Mucosa of stomach (tissue), 1 donor: ENCODE results near the gene PLEKHG3.
A peak's percentile ranks its signal among the peaks of the same experiment; 100 is the strongest.

Experiments
- H3K27me3 ChIP-seq: one replicate; pipeline ENCODE4 v1.7.0; 2013; ENCODE audit warnings: mild to moderate bottlenecking, low read length; ENCODE audit not compliant: control insufficient read depth, insufficient read depth
- H3K36me3 ChIP-seq: one replicate; pipeline ENCODE4 v1.7.0; 2013; ENCODE audit warnings: low read length; ENCODE audit not compliant: control insufficient read depth, insufficient read depth
- H3K4me1 ChIP-seq: one replicate; pipeline ENCODE4 v1.7.0; 2013; ENCODE audit warnings: mild to moderate bottlenecking, low read length; ENCODE audit not compliant: control insufficient read depth, insufficient read depth
- H3K4me3 ChIP-seq: one replicate; pipeline ENCODE4 v1.7.0; 2013; ENCODE audit warnings: low read length
- H3K9ac ChIP-seq: one replicate; pipeline ENCODE4 v1.7.0; 2013; ENCODE audit warnings: mild to moderate bottlenecking, low read length, moderate library complexity
- H3K9me3 ChIP-seq: one replicate; pipeline ENCODE4 v1.7.0; 2013; ENCODE audit warnings: mild to moderate bottlenecking, low read length, moderate library complexity; ENCODE audit not compliant: control insufficient read depth
- donor health status: Pancreatic carcinoma.

Gene PLEKHG3

DNA sequence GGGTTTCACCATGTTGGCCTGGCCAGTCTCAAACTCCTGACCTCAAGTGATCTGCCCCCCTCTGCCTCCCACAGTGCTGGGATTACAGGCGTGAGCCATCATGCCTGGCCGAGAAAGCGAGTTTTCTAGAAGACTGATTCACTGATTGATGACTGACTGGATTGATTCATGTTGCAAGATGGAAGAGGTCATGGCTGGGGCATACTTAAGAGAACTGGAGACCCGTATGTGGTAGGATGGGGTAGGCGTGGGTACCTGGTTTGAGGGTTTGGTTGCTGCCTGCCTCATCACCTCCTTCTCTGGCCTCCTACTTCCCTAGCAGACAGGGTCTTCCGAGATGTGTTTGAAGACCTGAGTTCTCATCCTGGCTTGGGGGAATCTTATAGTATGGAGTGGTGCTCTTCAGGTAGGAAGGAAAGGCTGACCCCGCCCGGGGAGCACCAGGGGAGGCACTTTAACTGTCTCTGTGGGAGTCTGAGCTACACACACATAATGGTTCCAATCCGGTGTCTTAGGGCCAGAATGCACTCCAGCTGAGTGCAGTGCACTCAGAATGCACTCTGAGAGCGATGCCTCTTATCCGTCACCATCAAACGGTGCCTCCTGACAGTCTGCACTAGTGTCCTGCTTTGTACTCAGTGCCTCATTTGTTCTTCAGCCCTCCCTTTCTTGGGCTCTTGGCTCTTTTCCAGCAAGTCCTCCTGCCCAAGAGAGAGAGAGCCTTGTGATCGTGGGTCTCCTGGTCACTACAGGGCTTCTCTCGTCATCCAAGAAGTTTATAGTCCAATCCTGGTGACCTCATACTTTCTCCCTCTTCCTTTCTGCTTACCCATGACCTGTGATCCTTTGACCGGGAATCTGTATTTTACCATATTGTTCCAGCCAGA lies 19.7 kb downstream of the PLEKHG3 start:
- Histone ChIP-seq H3K9ac (no peak overlapping the region), H3K4me3 (no peak overlapping the region), H3K9me3 (no peaks in the 10 kb centered on the region), H3K27me3 (no peaks in the 10 kb centered on the region), H3K4me1 (peaks cover 82% of the 10 kb centered on the region), H3K36me3 (peaks cover 7% of the 10 kb centered on the region)

DNA sequence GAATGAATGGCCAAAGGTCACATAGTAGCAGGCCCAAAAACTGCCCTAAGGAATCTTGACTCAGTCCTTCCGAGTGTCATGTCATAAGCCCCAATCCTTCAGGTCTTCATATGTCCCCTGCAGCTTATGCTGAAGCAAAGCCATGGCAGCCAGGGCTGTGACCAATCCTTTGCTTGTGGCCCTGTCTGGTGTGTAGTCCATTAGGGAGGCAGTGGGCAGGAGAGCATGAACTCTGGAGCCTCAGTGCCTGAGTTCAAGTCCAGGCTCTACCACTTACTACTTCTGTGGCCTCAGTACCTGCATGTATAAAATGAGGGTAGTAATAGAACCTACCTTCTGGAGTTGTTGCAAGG lies 20.3 kb downstream of the PLEKHG3 start:
- Histone ChIP-seq H3K9ac (peak overlapping the region; percentile 0), H3K4me3 (no peak overlapping the region), H3K4me1 (peaks cover 76% of the 10 kb centered on the region), H3K36me3 (peaks cover 11% of the 10 kb centered on the region), H3K27me3 (no peaks in the 10 kb centered on the region), H3K9me3 (no peaks in the 10 kb centered on the region)

DNA sequence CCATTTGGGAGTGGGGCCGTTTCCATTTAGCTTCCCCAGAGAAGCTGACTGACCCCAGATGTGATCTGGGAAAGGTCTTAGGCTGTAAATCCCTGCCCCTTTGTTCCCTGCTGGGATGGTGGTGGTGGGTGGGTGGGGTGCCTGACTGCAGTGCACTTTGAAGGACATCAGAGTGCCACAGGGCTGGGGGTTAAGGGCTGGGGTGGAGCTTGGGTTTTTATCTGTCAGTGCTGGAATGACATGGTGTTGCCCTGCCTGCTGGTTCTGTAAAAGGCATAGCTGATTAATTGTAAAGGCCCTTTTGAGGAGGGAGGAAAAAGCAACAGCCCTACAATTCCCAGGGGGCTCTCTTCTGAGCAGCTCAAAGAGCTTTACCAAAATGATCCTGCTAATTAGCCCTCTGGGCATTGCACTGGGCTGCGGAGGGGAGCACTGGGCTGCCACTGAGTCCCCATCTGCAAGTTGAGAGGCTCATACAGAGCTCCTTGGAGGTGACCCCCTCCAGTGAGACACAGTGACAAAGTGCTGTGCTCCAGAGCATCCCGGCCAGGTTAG lies 21.1 kb downstream of the PLEKHG3 start:
- no peaks in the 10 kb centered on the region for H3K27me3 ChIP-seq
- H3K9me3 ChIP-seq: no peaks in the 10 kb centered on the region
- H3K9ac ChIP-seq: peak overlapping the region; percentile 0
- H3K36me3 ChIP-seq: peaks cover 11% of the 10 kb centered on the region
- H3K4me1 ChIP-seq: peaks cover 68% of the 10 kb centered on the region
- peak overlapping the region; percentile 28 for H3K4me3 ChIP-seq

DNA sequence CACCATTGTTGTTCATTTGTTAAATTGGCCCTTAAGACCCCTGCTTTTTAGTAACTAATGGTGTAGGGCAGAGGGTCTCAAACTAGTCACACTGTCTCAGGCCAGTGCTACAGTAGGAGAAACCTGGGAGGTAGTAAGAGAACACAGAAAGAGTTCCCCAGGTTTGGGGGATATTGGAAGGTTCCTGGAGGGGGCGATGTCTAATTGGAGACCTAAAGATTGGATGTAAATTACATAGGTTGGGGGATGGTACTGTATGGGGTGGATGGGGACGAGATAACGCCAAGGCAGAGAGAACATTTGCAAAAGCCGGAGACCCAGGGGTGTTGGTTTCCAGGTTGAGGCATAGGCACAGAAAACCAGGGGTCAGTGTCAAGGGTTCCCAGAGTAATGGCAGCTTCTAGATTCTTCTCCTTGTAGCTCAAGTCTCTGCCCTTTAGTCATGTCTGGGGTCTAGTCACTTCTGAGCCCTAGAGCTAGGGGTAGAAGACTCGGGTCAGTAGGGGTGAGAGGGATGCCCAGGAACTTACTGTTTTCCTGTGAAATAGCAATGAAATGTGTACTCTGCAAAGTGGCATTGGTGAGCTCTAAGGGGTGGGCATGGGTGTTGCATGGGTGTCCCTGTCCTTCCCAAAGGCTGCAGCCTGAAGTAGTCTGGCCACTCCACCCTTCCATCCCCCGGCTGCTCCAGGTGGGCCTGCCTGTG lies 21.8 kb downstream of the PLEKHG3 start:
- peaks cover 61% of the 10 kb centered on the region for H3K4me1 ChIP-seq
- no peaks in the 10 kb centered on the region for H3K27me3 ChIP-seq
- H3K36me3 ChIP-seq: peaks cover 11% of the 10 kb centered on the region
- no peaks in the 10 kb centered on the region for H3K9me3 ChIP-seq
- peak overlapping the region; percentile 13 for H3K9ac ChIP-seq
- H3K4me3 ChIP-seq: peak overlapping the region; percentile 28

DNA sequence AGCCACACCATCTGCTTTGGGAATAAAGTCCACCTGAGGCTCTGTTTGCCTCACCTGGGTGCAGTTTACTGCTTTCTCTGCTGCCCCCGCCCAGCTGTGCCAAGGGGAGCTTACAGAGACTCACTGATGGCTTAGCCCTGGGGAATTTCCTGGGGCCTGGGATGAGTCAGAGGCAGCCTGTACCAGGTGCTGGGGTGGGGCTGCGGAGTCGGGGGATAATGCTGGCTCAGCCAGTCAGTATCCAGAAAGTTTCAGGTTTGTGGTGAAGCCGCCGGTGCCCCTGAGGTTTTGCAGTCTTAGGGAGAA lies 22.3 kb downstream of the PLEKHG3 start:
- Histone ChIP-seq H3K4me3 (peak overlapping the region; percentile 28), H3K36me3 (peaks cover 13% of the 10 kb centered on the region), H3K9ac (peak overlapping the region; percentile 13), H3K9me3 (no peaks in the 10 kb centered on the region), H3K4me1 (peaks cover 56% of the 10 kb centered on the region), H3K27me3 (no peaks in the 10 kb centered on the region)

DNA sequence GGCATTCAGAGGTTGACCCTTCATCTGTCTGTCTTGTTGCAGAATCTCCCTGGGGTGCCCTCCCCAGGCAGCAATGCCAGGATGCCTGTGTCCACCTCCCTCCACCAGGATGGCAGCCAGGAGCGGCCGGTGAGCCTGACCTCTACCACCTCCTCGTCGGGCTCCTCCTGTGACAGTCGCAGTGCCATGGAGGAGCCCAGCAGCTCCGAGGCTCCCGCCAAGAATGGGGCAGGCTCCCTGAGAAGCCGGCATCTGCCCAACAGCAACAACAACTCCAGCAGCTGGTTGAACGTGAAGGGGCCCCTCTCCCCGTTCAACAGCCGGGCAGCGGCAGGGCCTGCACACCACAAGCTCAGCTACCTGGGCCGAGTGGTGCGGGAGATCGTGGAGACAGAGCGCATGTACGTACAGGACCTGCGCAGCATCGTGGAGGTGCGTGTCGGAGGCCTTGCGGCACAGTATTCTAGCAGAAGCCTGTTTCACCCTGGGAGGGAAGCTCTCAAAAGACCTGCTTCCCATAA lies 23.4 kb downstream of the PLEKHG3 start:
- Histone ChIP-seq H3K4me3 (no peak overlapping the region), H3K27me3 (no peaks in the 10 kb centered on the region), H3K9ac (no peak overlapping the region), H3K9me3 (no peaks in the 10 kb centered on the region), H3K36me3 (peaks cover 20% of the 10 kb centered on the region), H3K4me1 (peaks cover 45% of the 10 kb centered on the region)

DNA sequence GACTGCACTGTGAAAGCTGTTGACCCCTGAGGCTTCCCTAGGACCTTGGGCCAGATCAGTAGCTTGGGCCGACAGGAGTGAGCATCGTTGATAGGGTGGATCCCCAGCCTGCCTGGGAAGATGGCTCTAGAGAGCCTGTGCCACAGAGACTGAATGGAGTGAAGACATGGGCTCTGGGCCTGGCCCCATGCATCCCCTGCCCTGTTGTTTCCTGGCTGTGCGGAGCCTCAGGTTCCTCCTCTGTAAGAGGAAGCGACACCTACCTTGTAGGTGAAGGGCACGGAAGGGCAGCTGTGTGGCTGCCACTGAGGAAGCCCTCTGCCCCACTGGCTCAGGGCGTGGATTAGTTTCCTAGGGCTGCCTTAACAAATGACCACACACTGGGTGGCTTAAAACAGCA lies 23.9 kb downstream of the PLEKHG3 start:
- H3K9ac ChIP-seq: no peak overlapping the region
- peaks cover 40% of the 10 kb centered on the region for H3K4me1 ChIP-seq
- no peak overlapping the region for H3K4me3 ChIP-seq
- peaks cover 20% of the 10 kb centered on the region for H3K36me3 ChIP-seq
- no peaks in the 10 kb centered on the region for H3K27me3 ChIP-seq
- no peaks in the 10 kb centered on the region for H3K9me3 ChIP-seq

DNA sequence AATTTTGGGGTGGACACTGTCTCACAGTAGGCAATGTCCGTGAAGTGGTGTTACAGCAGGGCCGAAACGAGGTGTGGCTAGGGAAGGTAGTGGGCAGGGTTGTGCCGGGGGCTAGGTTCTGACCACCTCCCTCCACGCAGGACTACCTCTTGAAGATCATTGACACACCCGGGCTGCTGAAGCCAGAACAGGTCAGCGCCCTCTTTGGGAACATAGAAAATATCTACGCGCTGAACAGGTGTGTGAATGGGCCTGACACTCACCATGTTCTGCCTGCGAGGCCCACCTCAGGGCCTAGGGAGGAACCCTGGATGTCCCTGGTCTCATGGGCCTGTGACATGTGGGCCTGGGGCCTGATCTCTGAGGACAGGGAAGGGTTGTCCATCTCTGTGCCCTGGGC lies 24.6 kb downstream of the PLEKHG3 start:
- H3K27me3 ChIP-seq: no peaks in the 10 kb centered on the region
- H3K4me3 ChIP-seq: no peak overlapping the region
- H3K4me1 ChIP-seq: peaks cover 36% of the 10 kb centered on the region
- H3K9me3 ChIP-seq: no peaks in the 10 kb centered on the region
- peaks cover 20% of the 10 kb centered on the region for H3K36me3 ChIP-seq
- no peak overlapping the region for H3K9ac ChIP-seq

DNA sequence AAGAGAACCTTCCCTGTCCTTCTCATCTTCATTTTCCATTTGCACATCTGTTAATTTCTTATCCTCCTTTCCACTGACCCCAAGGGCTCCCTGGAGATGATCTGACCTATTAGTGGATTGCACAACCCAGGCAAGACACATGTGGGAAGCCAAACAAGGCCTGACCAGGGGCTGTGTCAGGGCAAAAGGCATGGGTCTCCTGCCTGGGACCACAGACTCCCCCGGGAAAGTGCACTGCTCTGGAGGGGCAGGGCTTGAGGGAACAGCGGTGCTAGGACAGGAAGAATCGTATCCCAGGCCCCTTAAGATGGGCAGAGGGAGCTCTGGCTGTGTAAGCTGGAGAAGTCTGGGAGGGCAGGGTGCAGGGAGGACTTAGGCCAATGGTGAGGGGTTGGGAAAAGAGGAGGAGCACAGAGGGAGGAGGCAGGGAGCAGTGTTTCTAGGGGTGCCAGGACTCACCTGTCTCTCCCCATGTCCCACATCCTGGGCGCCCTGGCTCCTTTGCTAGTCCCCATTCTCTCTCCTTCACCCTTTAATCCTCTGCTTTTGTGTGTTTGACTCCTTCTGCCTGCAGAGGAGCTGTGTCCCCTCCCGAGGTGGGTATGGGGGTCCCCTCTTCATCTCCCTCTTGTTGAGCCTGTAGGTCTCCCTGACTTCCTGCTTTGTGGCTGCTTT lies 25.3 kb downstream of the PLEKHG3 start:
- no peak overlapping the region for H3K4me3 ChIP-seq
- no peak overlapping the region for H3K9ac ChIP-seq
- H3K4me1 ChIP-seq: peaks cover 29% of the 10 kb centered on the region
- H3K27me3 ChIP-seq: no peaks in the 10 kb centered on the region
- no peaks in the 10 kb centered on the region for H3K9me3 ChIP-seq
- H3K36me3 ChIP-seq: peaks cover 20% of the 10 kb centered on the region

DNA sequence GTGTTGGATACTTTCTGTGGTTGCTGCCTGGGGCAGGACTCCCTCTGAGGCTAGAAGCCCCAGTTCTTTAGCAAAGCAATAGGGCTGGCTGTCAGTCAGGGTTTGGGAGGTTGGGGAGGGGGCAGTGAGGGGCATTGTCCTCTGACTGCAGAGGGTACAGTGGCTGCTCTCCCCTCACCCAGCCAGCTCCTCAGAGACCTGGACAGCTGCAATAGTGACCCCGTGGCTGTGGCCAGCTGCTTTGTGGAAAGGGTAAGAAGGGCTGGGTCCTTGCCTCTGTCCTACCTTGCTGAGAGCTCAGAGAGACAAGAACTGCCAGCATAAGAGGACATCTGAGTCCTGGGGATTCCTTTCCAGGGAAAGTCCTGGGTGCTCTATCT lies 25.8 kb downstream of the PLEKHG3 start:
- H3K9ac ChIP-seq: no peak overlapping the region
- no peaks in the 10 kb centered on the region for H3K27me3 ChIP-seq
- peaks cover 20% of the 10 kb centered on the region for H3K36me3 ChIP-seq
- H3K9me3 ChIP-seq: no peaks in the 10 kb centered on the region
- no peak overlapping the region for H3K4me3 ChIP-seq
- peaks cover 24% of the 10 kb centered on the region for H3K4me1 ChIP-seq

DNA sequence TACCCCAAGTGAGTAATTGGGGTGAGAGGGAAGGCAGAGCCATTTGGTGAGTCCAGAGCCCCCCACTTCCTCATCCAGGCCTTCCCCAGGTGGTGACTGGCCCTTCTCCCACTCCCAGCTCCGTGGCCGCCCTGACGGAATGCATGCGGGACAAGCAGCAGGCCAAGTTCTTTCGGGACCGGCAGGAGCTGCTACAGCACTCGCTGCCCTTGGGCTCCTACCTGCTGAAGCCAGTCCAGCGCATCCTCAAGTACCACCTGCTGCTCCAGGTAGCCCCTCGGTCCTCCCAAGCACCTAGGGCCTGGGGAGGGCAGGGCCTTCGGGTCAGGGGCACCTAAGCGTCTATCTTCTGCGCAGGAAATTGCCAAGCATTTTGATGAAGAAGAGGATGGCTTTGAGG lies 26.5 kb downstream of the PLEKHG3 start:
- peaks cover 18% of the 10 kb centered on the region for H3K4me1 ChIP-seq
- no peak overlapping the region for H3K9ac ChIP-seq
- H3K4me3 ChIP-seq: no peak overlapping the region
- peaks cover 20% of the 10 kb centered on the region for H3K36me3 ChIP-seq
- H3K9me3 ChIP-seq: no peaks in the 10 kb centered on the region
- H3K27me3 ChIP-seq: no peaks in the 10 kb centered on the region

DNA sequence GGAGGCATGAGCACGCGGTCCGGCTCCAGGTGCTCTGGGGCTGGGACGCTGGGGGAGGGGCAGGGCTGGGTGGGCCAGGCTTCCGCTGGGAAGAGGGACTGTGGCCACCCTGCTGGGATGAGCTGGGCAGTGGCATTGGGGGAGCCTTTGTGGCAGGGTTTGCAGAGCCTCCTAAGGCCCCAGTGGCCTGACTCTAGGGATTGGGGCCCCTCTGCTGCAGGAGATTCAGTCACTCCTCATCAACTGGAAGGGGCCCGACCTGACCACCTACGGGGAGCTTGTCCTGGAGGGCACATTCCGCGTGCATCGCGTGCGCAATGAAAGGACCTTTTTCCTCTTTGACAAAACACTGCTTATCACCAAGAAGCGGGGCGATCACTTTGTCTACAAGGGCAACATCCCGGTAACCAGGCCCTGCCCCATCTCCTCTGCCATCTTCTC lies 26.9 kb downstream of the PLEKHG3 start:
- Histone ChIP-seq H3K9me3 (no peaks in the 10 kb centered on the region), H3K9ac (no peak overlapping the region), H3K4me3 (no peak overlapping the region), H3K27me3 (no peaks in the 10 kb centered on the region), H3K4me1 (peaks cover 16% of the 10 kb centered on the region), H3K36me3 (peaks cover 20% of the 10 kb centered on the region)
